GM12872 (cell line): ENCODE results near the gene G6PC2.

Source experiments
- CTCF ChIP-seq: IDR thresholded peaks from 3 replicates; pipeline ENCODE4 v1.5.1; 2011; ENCODE audit warnings: low read depth, mild to moderate bottlenecking, low read length, moderate library complexity; ENCODE audit not compliant: insufficient read depth

Gene G6PC2

GRCh38 chr2:168912901-168913369 lies 11.8 kb downstream of the G6PC2 start:
- TF ChIP-seq CTCF = no peak

GRCh38 chr2:168913495-168913894 lies 12.4 kb downstream of the G6PC2 start:
- TF ChIP-seq CTCF = no peak

GRCh38 chr2:168915441-168916330 lies 14.6 kb downstream of the G6PC2 start:
- no peak for TF ChIP-seq CTCF

- no peak for TF ChIP-seq CTCF
Observed at GRCh38 chr2:168916331-168916675, 15.2 kb downstream of the G6PC2 start.

- TF ChIP-seq CTCF = peak; percentile 41; the same call in 1 of the 3 replicates
Observed at GRCh38 chr2:168920504-168921157, 19.5 kb downstream of the G6PC2 start.

GRCh38 chr2:168926621-168927386 lies 25.7 kb downstream of the G6PC2 start:
- TF ChIP-seq CTCF = no peak

- no peak for TF ChIP-seq CTCF
Observed at GRCh38 chr2:168928113-168928831, 27.2 kb downstream of the G6PC2 start.
